Osteoblast (primary cell): Measurements from ENCODE around the gene GDF9. TPM values are rescaled to one million over a fixed set of nuclear protein-coding genes. Genes with fewer than 3 reads are reported as not detected.
A peak's percentile ranks its signal among the peaks of the same experiment; 100 is the strongest.

Experiments used
- DNase-seq: peaks from one replicate; pipeline ENCODE4 v3.0.0; 2011; ENCODE audit warnings: low spot score, mixed read lengths; ENCODE audit not compliant: insufficient read length; ENCODE audit errors: missing footprints
- H2AFZ ChIP-seq: 2 replicates; pipeline ENCODE4 v1.6.0; 2011; ENCODE audit warnings: mild to moderate bottlenecking, low read length
- H3K27ac ChIP-seq: 2 replicates; pipeline ENCODE4 v1.5.1; 2011; ENCODE audit warnings: mild to moderate bottlenecking, low read depth, low read length, moderate library complexity
- H3K27me3 ChIP-seq: 2 replicates; pipeline ENCODE4 v1.6.0; 2012; ENCODE audit warnings: mild to moderate bottlenecking, control low read depth, inconsistent platforms, low read length, moderate library complexity; ENCODE audit not compliant: insufficient read depth
- H3K36me3 ChIP-seq: 2 replicates; pipeline ENCODE4 v1.5.1; 2011; ENCODE audit warnings: mild to moderate bottlenecking, low read length, control low read depth, moderate library complexity; ENCODE audit not compliant: insufficient read depth
- H3K4me1 ChIP-seq: 2 replicates; pipeline ENCODE4 v1.5.1; 2011; ENCODE audit warnings: mild to moderate bottlenecking, low read length, control low read depth, moderate library complexity; ENCODE audit not compliant: insufficient read depth
- H3K4me2 ChIP-seq: 2 replicates; pipeline ENCODE4 v1.6.0; 2011; ENCODE audit warnings: mild to moderate bottlenecking, low read length; ENCODE audit not compliant: insufficient read depth
- H3K4me3 ChIP-seq: fragments of 200-600 bp; sonication (generic); 3 replicates; pipeline ENCODE4 v1.5.1; 2012; ENCODE audit warnings: mild to moderate bottlenecking, low read length, inconsistent platforms; ENCODE audit not compliant: insufficient read depth
- H3K79me2 ChIP-seq: 2 replicates; pipeline ENCODE4 v1.6.0; 2012; ENCODE audit warnings: mild to moderate bottlenecking, low read length, control low read depth, inconsistent platforms; ENCODE audit not compliant: insufficient read depth
- H3K9me3 ChIP-seq: 2 replicates; pipeline ENCODE4 v1.5.1; 2011; ENCODE audit warnings: low read depth, low read length, control low read depth
- H4K20me1 ChIP-seq: 2 replicates; pipeline ENCODE4 v1.6.0; 2012; ENCODE audit warnings: mild to moderate bottlenecking, low read length, control low read depth; ENCODE audit not compliant: insufficient read depth
- small RNA-seq: library from RNA; depleted of rRNA; stranded (forward); fragments of <200 nt; gene quantifications from one replicate; pipeline ENCODE3, GENCODE V24; 2012
- total RNA-seq: library from RNA; depleted of rRNA; stranded (reverse); fragments of >200 nt; gene quantifications from 2 replicates; pipeline ENCODE4 v1.2.3, GENCODE V29; 2012
- TF ChIP-seq, protein P1 (sequence below): IDR thresholded peaks from 2 replicates; pipeline ENCODE4 v1.5.1; 2011; ENCODE audit warnings: mild to moderate bottlenecking, low read depth, low read length, moderate library complexity; ENCODE audit errors: extremely low read depth

Gene GDF9
- total RNA-seq, 1 donor, result 0.36 TPM

DNA sequence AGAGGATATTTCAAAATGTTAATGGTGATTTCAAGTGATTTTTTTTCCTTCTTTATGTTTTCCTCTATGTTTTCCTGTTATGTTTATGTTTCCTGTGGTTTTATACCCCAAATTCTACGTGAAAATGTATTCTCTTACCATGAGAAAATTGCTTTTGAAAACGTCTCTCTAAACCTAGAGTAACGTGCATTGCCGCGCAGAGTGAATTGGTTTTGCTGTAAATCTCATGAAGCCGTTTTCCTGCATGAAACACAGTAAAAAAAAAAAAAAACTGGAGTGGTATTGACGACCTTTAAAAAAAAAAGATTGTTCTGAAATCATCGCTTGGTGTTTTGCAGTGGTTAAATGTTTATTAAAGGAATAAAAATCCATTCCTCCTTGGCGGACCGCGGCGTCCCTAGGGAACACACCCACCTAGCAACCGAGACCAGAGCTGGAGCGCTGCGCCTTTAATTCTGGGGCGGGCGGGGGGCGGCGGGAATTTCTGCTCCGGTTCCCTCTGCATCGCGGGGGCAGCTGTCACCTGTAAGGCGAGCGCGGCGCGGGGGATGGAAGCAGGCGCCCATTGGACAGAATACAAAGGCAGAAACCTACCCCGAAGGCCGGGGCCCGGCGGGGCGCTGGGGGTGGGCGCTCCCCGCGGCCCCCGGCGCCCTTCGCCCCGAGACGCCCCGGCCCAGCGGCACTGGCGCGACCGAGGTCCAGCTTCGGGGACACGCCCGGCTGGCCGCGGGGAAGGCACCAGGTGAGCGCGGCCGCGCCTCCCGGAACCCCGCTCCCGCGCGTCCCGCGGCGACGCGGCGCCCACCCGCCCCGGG is 53.3 kb downstream of the GDF9 start, which contains the start of gene SOWAHA:
Gene SOWAHA (plus strand): TSS at position 522 of the 818 bp plus-strand sequence. CDS start 320 bp downstream, outside the sequence.
- no peaks in the 10 kb centered on the region for H3K36me3 ChIP-seq
- TF ChIP-seq, protein P1, sequence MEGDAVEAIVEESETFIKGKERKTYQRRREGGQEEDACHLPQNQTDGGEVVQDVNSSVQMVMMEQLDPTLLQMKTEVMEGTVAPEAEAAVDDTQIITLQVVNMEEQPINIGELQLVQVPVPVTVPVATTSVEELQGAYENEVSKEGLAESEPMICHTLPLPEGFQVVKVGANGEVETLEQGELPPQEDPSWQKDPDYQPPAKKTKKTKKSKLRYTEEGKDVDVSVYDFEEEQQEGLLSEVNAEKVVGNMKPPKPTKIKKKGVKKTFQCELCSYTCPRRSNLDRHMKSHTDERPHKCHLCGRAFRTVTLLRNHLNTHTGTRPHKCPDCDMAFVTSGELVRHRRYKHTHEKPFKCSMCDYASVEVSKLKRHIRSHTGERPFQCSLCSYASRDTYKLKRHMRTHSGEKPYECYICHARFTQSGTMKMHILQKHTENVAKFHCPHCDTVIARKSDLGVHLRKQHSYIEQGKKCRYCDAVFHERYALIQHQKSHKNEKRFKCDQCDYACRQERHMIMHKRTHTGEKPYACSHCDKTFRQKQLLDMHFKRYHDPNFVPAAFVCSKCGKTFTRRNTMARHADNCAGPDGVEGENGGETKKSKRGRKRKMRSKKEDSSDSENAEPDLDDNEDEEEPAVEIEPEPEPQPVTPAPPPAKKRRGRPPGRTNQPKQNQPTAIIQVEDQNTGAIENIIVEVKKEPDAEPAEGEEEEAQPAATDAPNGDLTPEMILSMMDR, result no peak
- peak within 1 kb of the TSS; percentile 51 for H3K4me2 ChIP-seq
- peak within 1 kb of the TSS; percentile 22 for H2AFZ ChIP-seq
- H4K20me1 ChIP-seq, result no peaks in the 10 kb centered on the region
- no peaks in the 10 kb centered on the region for H3K9me3 ChIP-seq
- no peak within 1 kb of the TSS for H3K27ac ChIP-seq
- peak; percentile 86 for DNase-seq
- H3K79me2 ChIP-seq, result no peaks in the 10 kb centered on the region
- H3K27me3 ChIP-seq, result peaks cover 47% of the 10 kb centered on the region
- H3K4me1 ChIP-seq, result peaks cover 16% of the 10 kb centered on the region
- H3K4me3 ChIP-seq, result peak within 1 kb of the TSS; percentile 30

DNA sequence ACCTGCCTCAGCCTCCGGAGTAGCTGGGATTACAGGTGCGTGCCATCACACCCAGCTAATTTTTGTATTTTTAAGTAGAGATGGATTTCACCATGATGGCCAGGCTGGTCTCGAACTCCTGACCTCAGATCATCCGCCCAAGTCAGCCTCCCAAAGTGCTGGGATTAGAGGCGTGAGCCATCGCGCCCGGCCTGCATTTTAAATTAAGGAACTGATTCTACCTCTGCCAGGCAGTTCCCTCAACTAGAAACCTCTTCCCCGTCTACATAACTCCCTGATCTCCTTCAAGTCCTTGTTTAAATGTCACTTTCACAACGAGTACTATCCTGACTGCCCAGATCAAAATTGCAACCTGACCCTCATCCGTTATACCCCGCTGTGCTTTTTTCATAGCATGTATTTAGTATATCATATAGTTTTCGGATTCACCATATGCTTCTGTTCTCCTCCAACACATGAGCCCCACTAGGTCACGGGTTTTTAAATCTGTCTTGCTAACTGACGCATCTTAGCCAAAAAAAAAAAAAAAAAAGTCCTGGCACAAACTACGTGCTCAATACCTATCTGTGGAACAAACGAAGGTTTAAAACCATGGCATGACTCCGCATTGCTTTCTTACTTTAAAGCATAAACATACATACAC is 54.0 kb downstream of the GDF9 start:
- no peaks in the 10 kb centered on the region for H3K36me3 ChIP-seq
- no peaks in the 10 kb centered on the region for H4K20me1 ChIP-seq
- H3K4me2 ChIP-seq, result no peak overlapping the region
- H3K79me2 ChIP-seq, result no peaks in the 10 kb centered on the region
- no peak overlapping the region for H3K27ac ChIP-seq
- DNase-seq, result no peak
- peaks cover 16% of the 10 kb centered on the region for H3K4me1 ChIP-seq
- H3K27me3 ChIP-seq, result peaks cover 47% of the 10 kb centered on the region
- TF ChIP-seq, protein P1, result no peak
- no peaks in the 10 kb centered on the region for H3K9me3 ChIP-seq
- H2AFZ ChIP-seq, result no peak overlapping the region
- no peak overlapping the region for H3K4me3 ChIP-seq

Small RNAs within 50 kb of the gene (small RNA-seq; reads per million reads assigned to genes)
- not detected for gene RNA5SP192

Other genes starting within 250 kb of the GDF9 start
- under 0.01 TPM in 1 of 2 replicates, not detected in the other for gene IL13, start 208.3 kb downstream of the GDF9 start, total RNA-seq
- not detected in 2 replicates for gene IL4, start 192.5 kb downstream of the GDF9 start, total RNA-seq
- 8.5 and 12.7 TPM in 2 replicates for gene KIF3A, start 128.9 kb downstream of the GDF9 start, total RNA-seq
- not detected in 2 replicates for gene CCNI2, start 119.0 kb downstream of the GDF9 start, total RNA-seq
- 32.1 and 33.7 TPM in 2 replicates for gene SEPTIN8, start 89.2 kb downstream of the GDF9 start, total RNA-seq
- under 0.01 and 0.29 TPM in 2 replicates for gene SOWAHA, start 53.2 kb downstream of the GDF9 start, total RNA-seq
- 4.7 and 6.2 TPM in 2 replicates for gene SHROOM1, start 35.8 kb downstream of the GDF9 start, total RNA-seq
- 76.0 and 94.6 TPM in 2 replicates for gene UQCRQ, start 173 bp upstream of the GDF9 start, total RNA-seq
- gene LEAP2, start 7.2 kb upstream of the GDF9 start, total RNA-seq, result under 0.01 and 0.29 TPM in 2 replicates
- gene AFF4, start 97.2 kb upstream of the GDF9 start, total RNA-seq, result 79.0 and 83.2 TPM in 2 replicates
- gene ZCCHC10, start 160.1 kb upstream of the GDF9 start, total RNA-seq, result 7.7 and 12.3 TPM in 2 replicates
- 125 and 135 TPM in 2 replicates for gene HSPA4, start 185.5 kb upstream of the GDF9 start, total RNA-seq